ENCODE measurements around the gene RNF11.
A peak's percentile ranks its signal among the peaks of the same experiment; 100 is the strongest.

The RNF11 gene

DNA sequence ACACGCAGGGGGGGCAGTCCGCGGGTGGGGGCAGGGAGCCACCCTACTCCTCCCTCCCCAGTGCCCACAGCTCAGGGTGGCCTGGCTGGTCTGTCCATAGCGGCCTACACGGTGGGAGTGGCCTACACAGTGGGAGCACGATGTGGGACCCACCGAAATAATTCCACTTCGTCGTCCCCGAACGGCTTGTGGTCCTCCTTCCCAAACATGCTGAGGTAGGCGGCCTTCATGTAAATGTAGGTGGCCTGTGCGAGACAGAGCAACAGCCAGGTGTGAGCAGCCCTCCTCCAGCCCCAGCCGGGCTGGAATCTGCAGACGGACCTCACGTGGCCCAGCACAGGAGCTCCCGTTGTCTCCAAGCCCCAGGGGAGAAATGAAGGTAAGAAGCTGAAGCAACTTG, 59.9 kb downstream of the RNF11 start:
- no peak overlapping the region for H3K4me2 ChIP-seq (ENCODE audit: low read depth, low read length, poor library complexity, severe bottlenecking)
- no peak overlapping the region for H2AFZ ChIP-seq (ENCODE audit: low read depth, low read length, severe bottlenecking)
- H3K9ac ChIP-seq (ENCODE audit: low read length) = no peak overlapping the region
- no peaks in the 10 kb centered on the region for H3F3A ChIP-seq (ENCODE audit: insufficient read depth)
- TF ChIP-seq, protein P1, sequence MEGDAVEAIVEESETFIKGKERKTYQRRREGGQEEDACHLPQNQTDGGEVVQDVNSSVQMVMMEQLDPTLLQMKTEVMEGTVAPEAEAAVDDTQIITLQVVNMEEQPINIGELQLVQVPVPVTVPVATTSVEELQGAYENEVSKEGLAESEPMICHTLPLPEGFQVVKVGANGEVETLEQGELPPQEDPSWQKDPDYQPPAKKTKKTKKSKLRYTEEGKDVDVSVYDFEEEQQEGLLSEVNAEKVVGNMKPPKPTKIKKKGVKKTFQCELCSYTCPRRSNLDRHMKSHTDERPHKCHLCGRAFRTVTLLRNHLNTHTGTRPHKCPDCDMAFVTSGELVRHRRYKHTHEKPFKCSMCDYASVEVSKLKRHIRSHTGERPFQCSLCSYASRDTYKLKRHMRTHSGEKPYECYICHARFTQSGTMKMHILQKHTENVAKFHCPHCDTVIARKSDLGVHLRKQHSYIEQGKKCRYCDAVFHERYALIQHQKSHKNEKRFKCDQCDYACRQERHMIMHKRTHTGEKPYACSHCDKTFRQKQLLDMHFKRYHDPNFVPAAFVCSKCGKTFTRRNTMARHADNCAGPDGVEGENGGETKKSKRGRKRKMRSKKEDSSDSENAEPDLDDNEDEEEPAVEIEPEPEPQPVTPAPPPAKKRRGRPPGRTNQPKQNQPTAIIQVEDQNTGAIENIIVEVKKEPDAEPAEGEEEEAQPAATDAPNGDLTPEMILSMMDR (IDR thresholded peaks at IDR 0.05; ENCODE audit: insufficient read depth, low read length, poor library complexity, severe bottlenecking) = no peak
- no peak for TF ChIP-seq EZH2phosphoT487 (conservative IDR thresholded peaks at IDR 0.05; ENCODE audit: low read length)
- no peaks in the 10 kb centered on the region for H3K9me3 ChIP-seq (ENCODE audit: insufficient read depth, low read length)
- H4K20me1 ChIP-seq (ENCODE audit: low read depth, low read length) = no peaks in the 10 kb centered on the region
- H3K27ac ChIP-seq (ENCODE audit: low read depth, low read length) = no peak overlapping the region
- H3K9me2 ChIP-seq (replicated peaks; ENCODE audit: insufficient read depth, low read length) = no peaks in the 10 kb centered on the region
- no peak overlapping the region for H3K4me3 ChIP-seq (ENCODE audit: insufficient read depth, low read length, poor library complexity, severe bottlenecking)
- H3K79me2 ChIP-seq (ENCODE audit: insufficient read depth, low read length) = no peaks in the 10 kb centered on the region
- H3K27me3 ChIP-seq (ENCODE audit: low read length) = no peaks in the 10 kb centered on the region
- H3K36me3 ChIP-seq (ENCODE audit: low read length) = no peaks in the 10 kb centered on the region

DNA sequence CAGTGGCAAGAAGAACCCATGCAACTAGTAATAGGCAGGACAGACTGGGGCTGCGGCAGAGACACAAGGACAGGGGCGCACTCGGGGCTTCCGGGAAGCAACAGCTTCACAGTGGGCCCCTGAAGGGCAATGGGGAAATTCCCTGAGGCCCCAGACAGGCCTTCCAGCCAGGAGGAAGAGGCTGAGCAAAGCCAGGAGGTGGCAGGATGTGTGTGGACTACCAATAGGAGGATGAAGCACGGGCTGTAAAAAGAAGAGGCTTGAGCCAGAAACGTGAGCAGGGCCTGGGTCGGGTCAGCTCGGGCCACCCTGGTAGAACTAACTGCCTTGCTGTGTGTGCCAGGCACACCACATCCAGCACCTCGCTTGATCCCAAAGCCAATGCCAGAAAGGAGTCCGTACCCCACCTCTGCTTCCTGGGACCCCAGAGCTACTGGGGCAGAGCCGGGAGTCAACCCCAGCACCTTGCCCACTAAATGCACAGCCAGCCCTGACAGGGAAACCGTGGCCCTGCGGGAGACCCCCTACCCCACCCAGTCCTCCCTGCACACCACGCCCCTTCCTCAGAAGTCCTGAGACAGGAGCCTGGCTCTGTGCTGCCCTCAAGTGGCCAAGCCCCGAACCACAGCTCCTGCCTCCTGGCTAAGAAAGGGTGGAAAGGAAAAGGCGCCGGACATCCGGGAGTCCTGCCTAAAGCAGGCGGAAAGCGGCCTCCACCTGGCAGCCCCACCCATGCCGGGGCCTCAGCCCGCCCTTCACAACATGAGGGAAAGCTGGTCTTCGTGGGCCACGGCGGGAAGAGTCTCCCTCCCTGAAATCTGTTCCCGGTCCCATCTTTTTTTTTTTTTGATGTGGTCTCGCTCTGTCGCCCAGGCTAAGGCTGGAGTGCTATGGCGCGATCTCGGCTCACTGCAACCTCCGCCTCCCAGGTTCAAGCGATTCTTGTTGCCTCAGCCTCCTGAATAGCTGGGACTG, 60.6 kb downstream of the RNF11 start:
- H3K27ac ChIP-seq (ENCODE audit: low read depth, low read length) = no peak overlapping the region
- H3K9ac ChIP-seq (ENCODE audit: low read length) = no peak overlapping the region
- H3K79me2 ChIP-seq (ENCODE audit: insufficient read depth, low read length) = no peaks in the 10 kb centered on the region
- no peak overlapping the region for H3K4me3 ChIP-seq (ENCODE audit: insufficient read depth, low read length, poor library complexity, severe bottlenecking)
- H4K20me1 ChIP-seq (ENCODE audit: low read depth, low read length) = no peaks in the 10 kb centered on the region
- H3F3A ChIP-seq (ENCODE audit: insufficient read depth) = no peaks in the 10 kb centered on the region
- no peaks in the 10 kb centered on the region for H3K36me3 ChIP-seq (ENCODE audit: low read length)
- no peaks in the 10 kb centered on the region for H3K27me3 ChIP-seq (ENCODE audit: low read length)
- no peaks in the 10 kb centered on the region for H3K9me2 ChIP-seq (replicated peaks; ENCODE audit: insufficient read depth, low read length)
- no peaks in the 10 kb centered on the region for H3K9me3 ChIP-seq (ENCODE audit: insufficient read depth, low read length)
- peak overlapping the region; percentile 44 for H3K4me2 ChIP-seq (ENCODE audit: low read depth, low read length, poor library complexity, severe bottlenecking)
- no peak overlapping the region for H2AFZ ChIP-seq (ENCODE audit: low read depth, low read length, severe bottlenecking)
- TF ChIP-seq, protein P1 (IDR thresholded peaks at IDR 0.05; ENCODE audit: insufficient read depth, low read length, poor library complexity, severe bottlenecking) = peak; percentile 84
- TF ChIP-seq EZH2phosphoT487 (conservative IDR thresholded peaks at IDR 0.05; ENCODE audit: low read length) = no peak

DNA sequence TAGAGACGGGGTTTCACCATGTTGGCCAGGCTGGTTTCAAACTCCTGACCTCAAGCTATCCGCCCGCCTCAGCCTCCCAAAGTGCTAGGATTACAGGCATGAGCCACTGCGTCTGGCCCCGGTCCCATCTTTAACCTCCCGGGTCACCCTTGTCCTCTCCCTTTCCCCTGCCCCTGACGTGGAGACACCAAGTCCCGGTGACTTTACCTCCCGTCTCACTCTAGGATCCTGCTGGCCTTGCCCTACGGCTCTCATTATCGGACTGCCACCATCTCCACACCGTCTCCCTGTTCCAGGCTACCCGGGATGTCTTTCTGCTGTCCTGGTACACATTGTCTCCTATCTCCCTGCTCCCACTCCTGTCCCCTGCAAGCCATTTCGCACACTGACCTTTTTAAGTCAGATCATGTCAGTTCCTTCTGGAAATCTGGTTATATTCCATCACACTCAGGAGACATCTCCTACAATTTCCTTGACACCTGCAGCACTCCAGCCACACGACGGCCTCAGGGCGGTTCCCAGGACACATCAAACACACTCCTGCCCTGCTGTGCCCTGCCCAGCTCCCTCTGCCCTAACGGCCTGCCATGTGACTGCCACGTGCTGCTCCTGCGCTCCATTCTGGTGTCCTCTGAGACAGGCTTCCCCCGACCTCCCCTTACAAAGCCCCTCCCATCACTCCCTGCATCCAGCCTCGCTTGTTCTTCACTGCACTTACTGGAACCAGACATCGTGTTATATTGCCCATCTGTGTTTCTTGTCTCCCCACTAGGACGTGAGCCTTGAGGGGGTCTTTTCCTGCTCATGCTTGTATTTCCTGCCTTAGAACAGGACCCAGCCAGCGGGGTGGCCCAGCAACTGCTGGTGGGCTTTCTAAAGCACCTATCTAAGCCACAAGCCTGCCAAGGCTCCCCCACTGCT, 61.6 kb downstream of the RNF11 start:
- Histone ChIP-seq H3K9me2 (replicated peaks; ENCODE audit: insufficient read depth, low read length) (no peaks in the 10 kb centered on the region), H3K27me3 (ENCODE audit: low read length) (no peaks in the 10 kb centered on the region), H3K36me3 (ENCODE audit: low read length) (no peaks in the 10 kb centered on the region), H4K20me1 (ENCODE audit: low read depth, low read length) (no peaks in the 10 kb centered on the region), H3K27ac (ENCODE audit: low read depth, low read length) (no peak overlapping the region), H3K4me2 (ENCODE audit: low read depth, low read length, poor library complexity, severe bottlenecking) (no peak overlapping the region), H3K9me3 (ENCODE audit: insufficient read depth, low read length) (no peaks in the 10 kb centered on the region), H3K4me3 (ENCODE audit: insufficient read depth, low read length, poor library complexity, severe bottlenecking) (no peak overlapping the region), H3F3A (ENCODE audit: insufficient read depth) (no peaks in the 10 kb centered on the region), H3K9ac (ENCODE audit: low read length) (no peak overlapping the region), H3K79me2 (ENCODE audit: insufficient read depth, low read length) (no peaks in the 10 kb centered on the region), H2AFZ (ENCODE audit: low read depth, low read length, severe bottlenecking) (no peak overlapping the region)
- TF ChIP-seq, protein P1 (IDR thresholded peaks at IDR 0.05; ENCODE audit: insufficient read depth, low read length, poor library complexity, severe bottlenecking) = no peak
- TF ChIP-seq EZH2phosphoT487 (conservative IDR thresholded peaks at IDR 0.05; ENCODE audit: low read length) = no peak
